ENCODE data around the gene TRIM33.
"Not testable (repeated sequence)": the region's sequence is repeated elsewhere in the genome, so short reads cannot be mapped to it uniquely, and the experiment has no call there.

Gene TRIM33

DNA sequence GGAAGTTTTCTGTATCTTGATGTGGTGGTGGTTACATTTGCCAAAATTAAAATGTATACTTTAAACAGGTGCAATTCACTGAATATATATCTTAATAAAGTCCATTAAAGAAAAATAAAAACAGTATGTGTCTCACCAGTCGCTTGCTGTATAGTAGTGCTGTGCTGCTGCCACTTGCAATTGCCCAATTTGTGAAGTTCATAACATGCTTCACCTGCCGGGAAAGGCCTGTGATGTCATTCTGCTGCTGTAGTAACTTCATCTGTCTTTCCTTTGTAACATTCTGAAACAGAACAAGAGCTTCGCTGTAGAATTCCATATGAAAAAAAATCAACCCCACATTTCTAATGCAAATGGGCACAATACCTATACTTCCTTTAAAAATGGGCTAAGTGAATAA lies 83.4 kb downstream of the TRIM33 start:
- no peak overlapping the region for H3K27ac ChIP-seq
- no peak for TF ChIP-seq ZFX (IDR thresholded peaks at IDR 0.05)
- TF ChIP-seq, protein P1, sequence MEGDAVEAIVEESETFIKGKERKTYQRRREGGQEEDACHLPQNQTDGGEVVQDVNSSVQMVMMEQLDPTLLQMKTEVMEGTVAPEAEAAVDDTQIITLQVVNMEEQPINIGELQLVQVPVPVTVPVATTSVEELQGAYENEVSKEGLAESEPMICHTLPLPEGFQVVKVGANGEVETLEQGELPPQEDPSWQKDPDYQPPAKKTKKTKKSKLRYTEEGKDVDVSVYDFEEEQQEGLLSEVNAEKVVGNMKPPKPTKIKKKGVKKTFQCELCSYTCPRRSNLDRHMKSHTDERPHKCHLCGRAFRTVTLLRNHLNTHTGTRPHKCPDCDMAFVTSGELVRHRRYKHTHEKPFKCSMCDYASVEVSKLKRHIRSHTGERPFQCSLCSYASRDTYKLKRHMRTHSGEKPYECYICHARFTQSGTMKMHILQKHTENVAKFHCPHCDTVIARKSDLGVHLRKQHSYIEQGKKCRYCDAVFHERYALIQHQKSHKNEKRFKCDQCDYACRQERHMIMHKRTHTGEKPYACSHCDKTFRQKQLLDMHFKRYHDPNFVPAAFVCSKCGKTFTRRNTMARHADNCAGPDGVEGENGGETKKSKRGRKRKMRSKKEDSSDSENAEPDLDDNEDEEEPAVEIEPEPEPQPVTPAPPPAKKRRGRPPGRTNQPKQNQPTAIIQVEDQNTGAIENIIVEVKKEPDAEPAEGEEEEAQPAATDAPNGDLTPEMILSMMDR (conservative IDR thresholded peaks at IDR 0.05) = no peak

DNA sequence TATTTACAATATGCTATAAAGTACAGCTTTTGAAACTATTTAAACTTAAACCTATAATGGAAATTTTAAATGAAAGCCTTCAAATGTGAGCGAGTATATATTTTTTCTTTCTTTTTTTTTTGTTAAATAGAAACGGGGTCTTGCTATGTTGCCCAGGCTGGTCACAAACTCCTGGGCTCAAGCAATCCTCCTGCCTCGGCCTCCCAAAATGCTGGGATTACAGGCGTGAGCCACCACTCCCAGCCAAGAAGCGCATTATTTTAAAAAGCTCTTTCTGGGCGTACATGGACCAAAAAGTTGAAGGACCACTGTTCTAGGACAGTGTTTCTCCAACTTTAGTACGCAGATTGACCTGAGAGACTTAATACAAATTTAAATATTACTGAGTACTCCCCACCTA lies 87.5 kb downstream of the TRIM33 start:
- TF ChIP-seq, protein P1 (conservative IDR thresholded peaks at IDR 0.05) = no peak
- TF ChIP-seq ZFX (IDR thresholded peaks at IDR 0.05) = no peak
- H3K27ac ChIP-seq = no peak overlapping the region

DNA sequence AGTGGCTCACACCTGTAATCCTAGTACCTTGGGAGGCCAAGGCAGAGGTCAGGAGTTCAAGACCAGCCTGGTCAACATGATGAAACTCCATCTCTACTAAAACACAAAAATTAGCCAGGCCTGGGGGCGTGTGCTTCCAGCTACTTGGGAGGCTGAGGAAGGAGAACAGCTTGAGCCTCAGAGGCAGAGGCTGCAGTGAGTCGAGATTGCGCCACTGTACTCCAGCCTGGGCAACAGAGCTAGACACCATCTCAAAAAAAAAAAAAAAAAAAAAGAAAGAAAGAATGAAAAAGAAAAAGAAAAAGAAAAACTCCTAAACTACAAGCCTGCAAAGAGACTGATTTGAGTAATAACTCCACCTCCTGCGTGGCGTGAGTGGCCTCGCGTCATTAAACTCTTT lies 92.1 kb downstream of the TRIM33 start:
- H3K27ac ChIP-seq = not testable (repeated sequence)

DNA sequence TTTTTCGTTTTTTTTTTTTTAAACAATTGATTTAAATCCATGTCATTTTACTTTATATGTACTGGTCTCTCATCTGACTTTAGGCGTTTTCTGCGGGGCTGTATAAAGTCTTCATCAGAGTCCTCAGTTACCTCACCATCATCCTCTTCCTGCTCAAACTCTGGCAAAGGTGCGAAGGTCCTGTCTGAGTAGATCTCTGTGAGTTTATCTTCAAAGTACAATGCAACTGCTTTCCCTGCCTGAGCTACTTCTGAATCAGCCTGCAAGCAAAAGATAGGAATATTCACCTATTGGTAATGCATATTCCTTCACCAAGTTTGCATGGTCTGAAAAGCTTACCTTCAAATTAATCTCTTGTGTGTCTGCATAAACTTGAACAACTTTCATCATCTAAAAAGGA lies 113.4 kb downstream of the TRIM33 start:
- TF ChIP-seq, protein P1 (conservative IDR thresholded peaks at IDR 0.05) = no peak
- no peak for TF ChIP-seq ZFX (IDR thresholded peaks at IDR 0.05)

DNA sequence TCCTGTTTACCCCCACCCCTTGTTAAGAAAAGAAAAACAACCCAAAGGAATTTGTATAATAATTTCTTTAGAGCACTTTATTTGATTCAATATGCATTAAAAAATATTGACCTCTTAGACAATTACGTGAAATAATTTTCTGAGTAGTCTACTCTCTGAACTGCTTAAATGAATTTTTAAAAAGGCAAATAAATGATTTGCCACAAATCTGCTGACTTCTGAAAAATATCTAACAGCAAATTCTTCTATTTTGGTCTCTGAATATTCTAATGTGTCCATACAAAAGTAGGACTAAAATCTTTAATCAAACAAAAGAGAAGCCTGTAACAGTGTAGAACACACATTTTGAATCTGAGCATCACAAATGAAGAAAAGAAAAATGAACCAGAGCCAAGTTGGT lies 115.1 kb downstream of the TRIM33 start:
- no peak overlapping the region for H3K27ac ChIP-seq
- TF ChIP-seq, protein P1 (conservative IDR thresholded peaks at IDR 0.05) = no peak
- TF ChIP-seq ZFX (IDR thresholded peaks at IDR 0.05) = no peak

More for the DNA sequence above, 113.4 kb downstream of the TRIM33 start:
- H3K27ac ChIP-seq = no peak overlapping the region

DNA sequence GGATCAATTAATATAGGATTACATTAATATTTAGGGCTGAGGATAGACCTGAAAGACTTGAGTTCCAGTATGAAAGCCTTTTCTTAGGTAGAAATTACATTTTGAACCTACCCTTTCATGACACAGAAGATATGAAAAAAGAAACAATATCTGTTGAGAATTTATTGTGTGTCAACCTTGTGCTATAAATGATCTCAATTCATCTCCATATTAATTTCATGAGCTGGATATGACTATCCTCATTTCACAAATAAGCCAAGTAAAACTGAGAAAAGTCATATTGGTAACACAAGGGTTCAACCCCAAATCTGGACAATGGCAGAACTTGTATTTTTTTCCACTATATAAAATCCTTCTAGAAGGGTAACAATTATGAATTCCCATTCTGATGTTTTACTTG lies 120.0 kb downstream of the TRIM33 start:
- TF ChIP-seq, protein P1 (conservative IDR thresholded peaks at IDR 0.05) = no peak
- TF ChIP-seq ZFX (IDR thresholded peaks at IDR 0.05) = no peak
- no peak overlapping the region for H3K27ac ChIP-seq

DNA sequence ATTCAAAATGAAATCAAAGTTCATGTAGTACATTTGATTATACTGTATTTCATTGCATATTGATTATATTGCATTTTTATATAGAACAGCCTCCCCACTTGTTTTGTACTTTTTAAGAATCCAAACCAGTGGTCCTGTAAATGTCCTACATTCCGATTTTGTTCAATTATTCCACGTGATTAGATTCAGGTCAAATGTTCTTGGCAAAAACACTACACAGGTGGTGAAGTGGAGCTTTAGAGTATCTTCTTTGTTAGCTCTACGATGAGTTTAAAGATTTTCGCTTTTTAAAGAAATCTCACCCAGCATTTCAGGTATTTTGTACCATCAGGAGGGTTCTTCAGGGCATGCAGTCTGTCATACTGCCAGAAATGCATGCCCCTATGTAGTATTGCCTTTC lies 120.6 kb downstream of the TRIM33 start:
- H3K27ac ChIP-seq = no peak overlapping the region
- TF ChIP-seq, protein P1 (conservative IDR thresholded peaks at IDR 0.05) = no peak
- TF ChIP-seq ZFX (IDR thresholded peaks at IDR 0.05) = no peak

DNA sequence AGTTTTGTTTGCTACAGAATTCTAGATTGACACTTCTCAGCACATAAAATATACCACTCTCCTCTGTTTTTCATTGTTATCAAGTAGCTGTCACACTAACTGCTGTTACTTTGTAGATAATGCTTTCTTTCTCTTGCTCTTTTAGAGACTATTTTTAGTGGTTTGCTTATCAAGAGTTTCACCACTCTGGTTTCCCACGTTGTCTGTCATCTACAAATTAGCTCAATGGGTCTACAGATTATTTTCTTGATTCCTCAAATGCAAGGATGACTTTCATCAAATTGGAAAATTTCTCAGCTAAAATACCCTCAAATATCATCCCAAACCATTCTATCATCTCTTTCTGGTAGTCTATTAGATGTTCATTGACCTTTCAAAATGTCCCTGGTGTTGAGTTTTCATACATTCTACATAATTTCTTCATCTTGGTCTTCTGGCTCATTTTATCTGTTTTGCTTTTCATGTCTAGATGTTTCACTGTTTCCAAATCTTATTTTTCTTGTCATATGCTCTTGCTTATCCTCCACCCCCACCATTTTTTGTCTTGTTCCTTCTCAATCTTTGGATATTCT lies 122.5 kb downstream of the TRIM33 start:
- H3K27ac ChIP-seq = no peak overlapping the region
- TF ChIP-seq ZFX (IDR thresholded peaks at IDR 0.05) = no peak
- TF ChIP-seq, protein P1 (conservative IDR thresholded peaks at IDR 0.05) = no peak

DNA sequence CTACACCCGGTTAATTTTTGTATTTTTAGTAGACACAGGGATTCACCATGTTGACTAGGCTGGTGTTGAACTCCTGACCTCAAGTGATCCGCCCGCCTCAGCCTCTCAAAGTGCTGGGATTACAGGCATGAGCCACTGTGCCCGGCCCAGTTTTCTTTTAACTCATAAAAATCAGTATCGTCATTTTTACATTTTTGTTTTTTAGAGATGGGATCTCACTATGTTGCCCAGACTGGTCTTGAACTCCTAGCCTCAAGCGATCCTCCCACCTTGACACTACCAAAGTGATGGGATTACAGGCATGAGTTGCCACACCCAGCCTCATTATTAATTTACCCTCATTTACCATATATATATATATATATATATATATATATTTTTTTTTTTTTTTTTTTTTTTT lies 123.4 kb downstream of the TRIM33 start:
- not testable (repeated sequence) for H3K27ac ChIP-seq
